Skeletal muscle satellite cell (primary cell): ENCODE data around the gene MKX.

Experiments used
- H3K27me3 ChIP-seq: 2 replicates; pipeline ENCODE4 v1.7.0; 2013; ENCODE audit warnings: low read length; ENCODE audit not compliant: control insufficient read depth, insufficient read depth
- H3K36me3 ChIP-seq: 2 replicates; pipeline ENCODE4 v1.7.0; 2013; ENCODE audit warnings: mild to moderate bottlenecking, control low read depth, low read length; ENCODE audit not compliant: insufficient read depth
- H3K4me1 ChIP-seq: 2 replicates; pipeline ENCODE4 v1.7.0; 2013; ENCODE audit warnings: low read length; ENCODE audit not compliant: control insufficient read depth, insufficient read depth
- H3K4me2 ChIP-seq: 2 replicates; pipeline ENCODE4 v1.7.0; 2013; ENCODE audit warnings: mild to moderate bottlenecking, low read length
- H3K4me3 ChIP-seq: 2 replicates; pipeline ENCODE4 v1.7.0; 2013; ENCODE audit warnings: low read length
- H3K9ac ChIP-seq: 2 replicates; pipeline ENCODE4 v1.7.0; 2013; ENCODE audit warnings: mild to moderate bottlenecking, low read depth, low read length, moderate library complexity
- H3K9me3 ChIP-seq: replicated peaks from 2 replicates; pipeline ENCODE4 v1.7.0; 2013; ENCODE audit warnings: mild to moderate bottlenecking, control low read depth, low read length

MKX gene

GRCh38 chr10:27752673-27753237, 7.1 kb upstream of the MKX start:
- H3K36me3 ChIP-seq, result no peaks in the 10 kb centered on the region
- no peaks in the 10 kb centered on the region for H3K9me3 ChIP-seq
- H3K27me3 ChIP-seq, result peaks cover 59% of the 10 kb centered on the region
- H3K4me3 ChIP-seq, result no peak overlapping the region
- no peak overlapping the region for H3K9ac ChIP-seq
- H3K4me2 ChIP-seq, result no peak overlapping the region
- no peaks in the 10 kb centered on the region for H3K4me1 ChIP-seq

- no peak overlapping the region for H3K9ac ChIP-seq
- H3K9me3 ChIP-seq, result no peaks in the 10 kb centered on the region
- peaks cover 74% of the 10 kb centered on the region for H3K27me3 ChIP-seq
- no peak overlapping the region for H3K4me3 ChIP-seq
- H3K4me1 ChIP-seq, result peaks cover 20% of the 10 kb centered on the region
- H3K36me3 ChIP-seq, result no peaks in the 10 kb centered on the region
- no peak overlapping the region for H3K4me2 ChIP-seq
Observed at GRCh38 chr10:27748601-27749000, 3.0 kb upstream of the MKX start.

- Histone ChIP-seq H3K9me3 (no peaks in the 10 kb centered on the region), H3K4me3 (no peak overlapping the region), H3K9ac (no peak overlapping the region), H3K27me3 (peaks cover 73% of the 10 kb centered on the region), H3K4me1 (peaks cover 32% of the 10 kb centered on the region), H3K4me2 (no peak overlapping the region), H3K36me3 (no peaks in the 10 kb centered on the region)
Observed at GRCh38 chr10:27747096-27747451, 1.5 kb upstream of the MKX start.

GRCh38 chr10:27746397-27747095, 927 bp upstream of the MKX start:
- no peaks in the 10 kb centered on the region for H3K9me3 ChIP-seq
- peaks cover 32% of the 10 kb centered on the region for H3K4me1 ChIP-seq

GRCh38 chr10:27744802-27745731, 552 bp downstream of the MKX start:
- H3K9me3 ChIP-seq, result no peaks in the 10 kb centered on the region
- H3K4me3 ChIP-seq, result peak overlapping the region; percentile 75
- H3K36me3 ChIP-seq, result no peaks in the 10 kb centered on the region
- H3K4me1 ChIP-seq, result peaks cover 32% of the 10 kb centered on the region
- H3K27me3 ChIP-seq, result peaks cover 59% of the 10 kb centered on the region
- H3K4me2 ChIP-seq, result peak overlapping the region; percentile 98
- no peak overlapping the region for H3K9ac ChIP-seq

More at GRCh38 chr10:27746397-27747095, 927 bp upstream of the MKX start:
- no peaks in the 10 kb centered on the region for H3K36me3 ChIP-seq
- peak overlapping the region; percentile 98 for H3K4me2 ChIP-seq
- peak overlapping the region; percentile 75 for H3K4me3 ChIP-seq
- no peak overlapping the region for H3K9ac ChIP-seq
- H3K27me3 ChIP-seq, result peaks cover 68% of the 10 kb centered on the region

- peak overlapping the region; percentile 75 for H3K9ac ChIP-seq
- no peaks in the 10 kb centered on the region for H3K36me3 ChIP-seq
- H3K4me3 ChIP-seq, result peak overlapping the region; percentile 75
- peak overlapping the region; percentile 98 for H3K4me2 ChIP-seq
- peaks cover 32% of the 10 kb centered on the region for H3K4me1 ChIP-seq
- H3K27me3 ChIP-seq, result peaks cover 54% of the 10 kb centered on the region
- no peaks in the 10 kb centered on the region for H3K9me3 ChIP-seq
Observed at GRCh38 chr10:27743877-27744801, 1.5 kb downstream of the MKX start.

GRCh38 chr10:27743012-27743876, 2.4 kb downstream of the MKX start:
- Histone ChIP-seq H3K4me2 (peak overlapping the region; percentile 98), H3K9me3 (no peaks in the 10 kb centered on the region), H3K36me3 (no peaks in the 10 kb centered on the region), H3K4me3 (peak overlapping the region; percentile 75), H3K27me3 (peaks cover 45% of the 10 kb centered on the region), H3K9ac (peak overlapping the region; percentile 75), H3K4me1 (peaks cover 32% of the 10 kb centered on the region)

GRCh38 chr10:27742195-27743011, 3.2 kb downstream of the MKX start:
- Histone ChIP-seq H3K4me3 (peak overlapping the region; percentile 75), H3K36me3 (no peaks in the 10 kb centered on the region), H3K27me3 (peaks cover 42% of the 10 kb centered on the region), H3K4me1 (peaks cover 32% of the 10 kb centered on the region), H3K9ac (peak overlapping the region; percentile 75), H3K4me2 (peak overlapping the region; percentile 98), H3K9me3 (no peaks in the 10 kb centered on the region)

- peaks cover 32% of the 10 kb centered on the region for H3K4me1 ChIP-seq
- H3K9ac ChIP-seq, result peak overlapping the region; percentile 42
Observed at GRCh38 chr10:27741173-27742091, 4.2 kb downstream of the MKX start.

More at GRCh38 chr10:27741173-27742091, 4.2 kb downstream of the MKX start:
- H3K9me3 ChIP-seq, result no peaks in the 10 kb centered on the region
- H3K4me3 ChIP-seq, result peak overlapping the region; percentile 75
- H3K36me3 ChIP-seq, result no peaks in the 10 kb centered on the region
- peak overlapping the region; percentile 98 for H3K4me2 ChIP-seq
- peaks cover 32% of the 10 kb centered on the region for H3K27me3 ChIP-seq
